ENCODE data around the gene TMEM59L.
"Not testable (repeated sequence)": the region's sequence is repeated elsewhere in the genome, so short reads cannot be mapped to it uniquely, and the experiment has no call there.

TMEM59L gene

GRCh38 chr19:18588611-18589379 is 23.9 kb upstream of the TMEM59L start, which contains the start of gene REX1BD:
Gene REX1BD (plus strand): TSS chr19:18588798. CDS start chr19:18588802, 4 bp downstream.
- H3K9ac ChIP-seq (ENCODE audit: low read length): peak within 1 kb of the TSS; percentile 43

GRCh38 chr19:18589380-18590272 is 23.0 kb upstream of the TMEM59L start:
- H3K27ac ChIP-seq (ENCODE audit: low read depth, low read length): peak overlapping the region; percentile 73
- H3K4me1 ChIP-seq (ENCODE audit: control insufficient read depth, insufficient read depth, low read length): peaks cover 11% of the 10 kb centered on the region
- H3K4me3 ChIP-seq (ENCODE audit: low read length): peak overlapping the region; percentile 85
- H3K9ac ChIP-seq (ENCODE audit: low read length): peak overlapping the region; percentile 43
- peaks cover 3% of the 10 kb centered on the region for H3K36me3 ChIP-seq (ENCODE audit: control insufficient read depth, insufficient read depth, low read length)
- H3K27me3 ChIP-seq (ENCODE audit: control insufficient read depth, insufficient read depth, low read length): no peaks in the 10 kb centered on the region

More at GRCh38 chr19:18588611-18589379, 23.9 kb upstream of the TMEM59L start, which contains the start of gene REX1BD:
- no peaks in the 10 kb centered on the region for H3K27me3 ChIP-seq (ENCODE audit: control insufficient read depth, insufficient read depth, low read length)
- peak within 1 kb of the TSS; percentile 73 for H3K27ac ChIP-seq (ENCODE audit: low read depth, low read length)
- H3K4me3 ChIP-seq (ENCODE audit: low read length): peak within 1 kb of the TSS; percentile 85
- H3K36me3 ChIP-seq (ENCODE audit: control insufficient read depth, insufficient read depth, low read length): peaks cover 3% of the 10 kb centered on the region
- peaks cover 8% of the 10 kb centered on the region for H3K4me1 ChIP-seq (ENCODE audit: control insufficient read depth, insufficient read depth, low read length)

GRCh38 chr19:18590273-18591272 is 22.1 kb upstream of the TMEM59L start:
- H3K27me3 ChIP-seq (ENCODE audit: control insufficient read depth, insufficient read depth, low read length): no peaks in the 10 kb centered on the region
- no peak overlapping the region for H3K4me3 ChIP-seq (ENCODE audit: low read length)
- H3K36me3 ChIP-seq (ENCODE audit: control insufficient read depth, insufficient read depth, low read length): peaks cover 3% of the 10 kb centered on the region
- peaks cover 14% of the 10 kb centered on the region for H3K4me1 ChIP-seq (ENCODE audit: control insufficient read depth, insufficient read depth, low read length)
- H3K9ac ChIP-seq (ENCODE audit: low read length): no peak overlapping the region
- no peak overlapping the region for H3K27ac ChIP-seq (ENCODE audit: low read depth, low read length)

- H3K4me3 ChIP-seq (ENCODE audit: low read length): no peak overlapping the region
- no peaks in the 10 kb centered on the region for H3K27me3 ChIP-seq (ENCODE audit: control insufficient read depth, insufficient read depth, low read length)
- H3K27ac ChIP-seq (ENCODE audit: low read depth, low read length): no peak overlapping the region
- H3K4me1 ChIP-seq (ENCODE audit: control insufficient read depth, insufficient read depth, low read length): peaks cover 14% of the 10 kb centered on the region
- H3K9ac ChIP-seq (ENCODE audit: low read length): no peak overlapping the region
- peaks cover 3% of the 10 kb centered on the region for H3K36me3 ChIP-seq (ENCODE audit: control insufficient read depth, insufficient read depth, low read length)
Measured at GRCh38 chr19:18591735-18592385, 20.8 kb upstream of the TMEM59L start.

- not testable (repeated sequence) for H3K36me3 ChIP-seq (ENCODE audit: control insufficient read depth, insufficient read depth, low read length); H3K4me3 ChIP-seq (ENCODE audit: low read length); H3K27me3 ChIP-seq (ENCODE audit: control insufficient read depth, insufficient read depth, low read length); H3K9ac ChIP-seq (ENCODE audit: low read length); H3K27ac ChIP-seq (ENCODE audit: low read depth, low read length)
- H3K4me1 ChIP-seq (ENCODE audit: control insufficient read depth, insufficient read depth, low read length): peaks cover 14% of the 10 kb centered on the region
Measured at GRCh38 chr19:18592732-18593131, 19.9 kb upstream of the TMEM59L start.

GRCh38 chr19:18593367-18594095 is 19.1 kb upstream of the TMEM59L start:
- H3K4me1 ChIP-seq (ENCODE audit: control insufficient read depth, insufficient read depth, low read length): peaks cover 11% of the 10 kb centered on the region
- no peak overlapping the region for H3K27ac ChIP-seq (ENCODE audit: low read depth, low read length)
- H3K9ac ChIP-seq (ENCODE audit: low read length): no peak overlapping the region
- no peak overlapping the region for H3K4me3 ChIP-seq (ENCODE audit: low read length)
- peaks cover 4% of the 10 kb centered on the region for H3K27me3 ChIP-seq (ENCODE audit: control insufficient read depth, insufficient read depth, low read length)
- H3K36me3 ChIP-seq (ENCODE audit: control insufficient read depth, insufficient read depth, low read length): peaks cover 3% of the 10 kb centered on the region

- peak overlapping the region; percentile 49 for H3K9ac ChIP-seq (ENCODE audit: low read length)
- peak overlapping the region; percentile 54 for H3K4me3 ChIP-seq (ENCODE audit: low read length)
- H3K36me3 ChIP-seq (ENCODE audit: control insufficient read depth, insufficient read depth, low read length): peaks cover 3% of the 10 kb centered on the region
- H3K27ac ChIP-seq (ENCODE audit: low read depth, low read length): no peak overlapping the region
- H3K4me1 ChIP-seq (ENCODE audit: control insufficient read depth, insufficient read depth, low read length): peaks cover 11% of the 10 kb centered on the region
- H3K27me3 ChIP-seq (ENCODE audit: control insufficient read depth, insufficient read depth, low read length): peaks cover 10% of the 10 kb centered on the region
Measured at GRCh38 chr19:18594096-18594823, 18.4 kb upstream of the TMEM59L start.

- H3K4me3 ChIP-seq (ENCODE audit: low read length): peak overlapping the region; percentile 54
- no peak overlapping the region for H3K27ac ChIP-seq (ENCODE audit: low read depth, low read length)
- H3K4me1 ChIP-seq (ENCODE audit: control insufficient read depth, insufficient read depth, low read length): peaks cover 7% of the 10 kb centered on the region
- peak overlapping the region; percentile 49 for H3K9ac ChIP-seq (ENCODE audit: low read length)
- peaks cover 17% of the 10 kb centered on the region for H3K27me3 ChIP-seq (ENCODE audit: control insufficient read depth, insufficient read depth, low read length)
- H3K36me3 ChIP-seq (ENCODE audit: control insufficient read depth, insufficient read depth, low read length): peaks cover 3% of the 10 kb centered on the region
Measured at GRCh38 chr19:18594824-18595373, 17.8 kb upstream of the TMEM59L start.

- peak overlapping the region; percentile 21 for H3K9ac ChIP-seq (ENCODE audit: low read length)
- H3K4me1 ChIP-seq (ENCODE audit: control insufficient read depth, insufficient read depth, low read length): peaks cover 7% of the 10 kb centered on the region
- no peak overlapping the region for H3K4me3 ChIP-seq (ENCODE audit: low read length)
- H3K36me3 ChIP-seq (ENCODE audit: control insufficient read depth, insufficient read depth, low read length): peaks cover 3% of the 10 kb centered on the region
- no peak overlapping the region for H3K27ac ChIP-seq (ENCODE audit: low read depth, low read length)
- peaks cover 19% of the 10 kb centered on the region for H3K27me3 ChIP-seq (ENCODE audit: control insufficient read depth, insufficient read depth, low read length)
Measured at GRCh38 chr19:18595475-18595874, 17.2 kb upstream of the TMEM59L start.

GRCh38 chr19:18596752-18597157 is 15.9 kb upstream of the TMEM59L start:
- Histone ChIP-seq H3K4me1 (ENCODE audit: control insufficient read depth, insufficient read depth, low read length) (peaks cover 7% of the 10 kb centered on the region), H3K36me3 (ENCODE audit: control insufficient read depth, insufficient read depth, low read length) (no peaks in the 10 kb centered on the region), H3K4me3 (ENCODE audit: low read length) (no peak overlapping the region), H3K27me3 (ENCODE audit: control insufficient read depth, insufficient read depth, low read length) (peaks cover 19% of the 10 kb centered on the region), H3K9ac (ENCODE audit: low read length) (no peak overlapping the region), H3K27ac (ENCODE audit: low read depth, low read length) (no peak overlapping the region)
